ENCODE measurements around the gene TARP.

The TARP gene

GRCh38 chr7:38296059-38296857 is 22.8 kb upstream of the TARP start:
- Histone ChIP-seq H3K27ac (ENCODE audit: low read depth, low read length) (no peak overlapping the region), H3K36me3 (ENCODE audit: insufficient read depth, low read length) (no peaks in the 10 kb centered on the region), H3K27me3 (ENCODE audit: control insufficient read depth in 1 of 2, insufficient read depth in 2 of 2, low read length in 2 of 2) (no peaks in the 10 kb centered on the region), H3K4me3 (ENCODE audit: low read depth in 1 of 2, low read length in 2 of 2) (no peak overlapping the region), H3K9me3 (ENCODE audit: low read length) (no peaks in the 10 kb centered on the region), H3K9ac (ENCODE audit: low read length) (no peak overlapping the region), H3K4me1 (ENCODE audit: insufficient read depth, low read length) (no peaks in the 10 kb centered on the region)

- no peak overlapping the region for H3K4me3 ChIP-seq (ENCODE audit: low read depth in 1 of 2, low read length in 2 of 2)
- no peaks in the 10 kb centered on the region for H3K27me3 ChIP-seq (ENCODE audit: control insufficient read depth in 1 of 2, insufficient read depth in 2 of 2, low read length in 2 of 2)
Measured at GRCh38 chr7:38294926-38295325, 21.5 kb upstream of the TARP start.

GRCh38 chr7:38292442-38292841 is 19.0 kb upstream of the TARP start:
- Histone ChIP-seq H3K36me3 (ENCODE audit: insufficient read depth, low read length) (no peaks in the 10 kb centered on the region), H3K27ac (ENCODE audit: low read depth, low read length) (no peak overlapping the region), H3K27me3 (ENCODE audit: control insufficient read depth in 1 of 2, insufficient read depth in 2 of 2, low read length in 2 of 2) (no peaks in the 10 kb centered on the region), H3K9me3 (ENCODE audit: low read length) (no peaks in the 10 kb centered on the region), H3K9ac (ENCODE audit: low read length) (no peak overlapping the region), H3K4me1 (ENCODE audit: insufficient read depth, low read length) (no peaks in the 10 kb centered on the region), H3K4me3 (ENCODE audit: low read depth in 1 of 2, low read length in 2 of 2) (no peak overlapping the region)

More at GRCh38 chr7:38294926-38295325, 21.5 kb upstream of the TARP start:
- H3K4me1 ChIP-seq (ENCODE audit: insufficient read depth, low read length) = no peaks in the 10 kb centered on the region
- no peak overlapping the region for H3K27ac ChIP-seq (ENCODE audit: low read depth, low read length)
- no peaks in the 10 kb centered on the region for H3K9me3 ChIP-seq (ENCODE audit: low read length)
- H3K9ac ChIP-seq (ENCODE audit: low read length) = no peak overlapping the region
- no peaks in the 10 kb centered on the region for H3K36me3 ChIP-seq (ENCODE audit: insufficient read depth, low read length)

GRCh38 chr7:38291650-38292049 is 18.2 kb upstream of the TARP start:
- H3K4me1 ChIP-seq (ENCODE audit: insufficient read depth, low read length) = no peaks in the 10 kb centered on the region
- no peak overlapping the region for H3K4me3 ChIP-seq (ENCODE audit: low read depth in 1 of 2, low read length in 2 of 2)
- no peak overlapping the region for H3K9ac ChIP-seq (ENCODE audit: low read length)
- H3K9me3 ChIP-seq (ENCODE audit: low read length) = no peaks in the 10 kb centered on the region
- no peaks in the 10 kb centered on the region for H3K36me3 ChIP-seq (ENCODE audit: insufficient read depth, low read length)
- no peak overlapping the region for H3K27ac ChIP-seq (ENCODE audit: low read depth, low read length)
- H3K27me3 ChIP-seq (ENCODE audit: control insufficient read depth in 1 of 2, insufficient read depth in 2 of 2, low read length in 2 of 2) = no peaks in the 10 kb centered on the region

GRCh38 chr7:38291117-38291647 is 17.7 kb upstream of the TARP start:
- Histone ChIP-seq H3K27ac (ENCODE audit: low read depth, low read length) (no peak overlapping the region), H3K9ac (ENCODE audit: low read length) (no peak overlapping the region), H3K4me3 (ENCODE audit: low read depth in 1 of 2, low read length in 2 of 2) (no peak overlapping the region), H3K9me3 (ENCODE audit: low read length) (no peaks in the 10 kb centered on the region), H3K4me1 (ENCODE audit: insufficient read depth, low read length) (no peaks in the 10 kb centered on the region), H3K27me3 (ENCODE audit: control insufficient read depth in 1 of 2, insufficient read depth in 2 of 2, low read length in 2 of 2) (no peaks in the 10 kb centered on the region), H3K36me3 (ENCODE audit: insufficient read depth, low read length) (no peaks in the 10 kb centered on the region)

- Histone ChIP-seq H3K4me1 (ENCODE audit: insufficient read depth, low read length) (no peaks in the 10 kb centered on the region), H3K9me3 (ENCODE audit: low read length) (no peaks in the 10 kb centered on the region), H3K9ac (ENCODE audit: low read length) (no peak overlapping the region), H3K27ac (ENCODE audit: low read depth, low read length) (no peak overlapping the region), H3K4me3 (ENCODE audit: low read depth in 1 of 2, low read length in 2 of 2) (no peak overlapping the region), H3K36me3 (ENCODE audit: insufficient read depth, low read length) (no peaks in the 10 kb centered on the region), H3K27me3 (ENCODE audit: control insufficient read depth in 1 of 2, insufficient read depth in 2 of 2, low read length in 2 of 2) (no peaks in the 10 kb centered on the region)
Measured at GRCh38 chr7:38284553-38284952, 11.1 kb upstream of the TARP start.

- no peaks in the 10 kb centered on the region for H3K4me1 ChIP-seq (ENCODE audit: insufficient read depth, low read length)
- H3K9ac ChIP-seq (ENCODE audit: low read length) = no peak overlapping the region
- H3K27ac ChIP-seq (ENCODE audit: low read depth, low read length) = no peak overlapping the region
- no peaks in the 10 kb centered on the region for H3K27me3 ChIP-seq (ENCODE audit: control insufficient read depth in 1 of 2, insufficient read depth in 2 of 2, low read length in 2 of 2)
- H3K9me3 ChIP-seq (ENCODE audit: low read length) = no peaks in the 10 kb centered on the region
- no peaks in the 10 kb centered on the region for H3K36me3 ChIP-seq (ENCODE audit: insufficient read depth, low read length)
- H3K4me3 ChIP-seq (ENCODE audit: low read depth in 1 of 2, low read length in 2 of 2) = no peak overlapping the region
Measured at GRCh38 chr7:38283809-38284208, 10.4 kb upstream of the TARP start.

- Histone ChIP-seq H3K9me3 (ENCODE audit: low read length) (no peaks in the 10 kb centered on the region), H3K27ac (ENCODE audit: low read depth, low read length) (no peak overlapping the region), H3K27me3 (ENCODE audit: control insufficient read depth in 1 of 2, insufficient read depth in 2 of 2, low read length in 2 of 2) (no peaks in the 10 kb centered on the region), H3K4me1 (ENCODE audit: insufficient read depth, low read length) (no peaks in the 10 kb centered on the region), H3K4me3 (ENCODE audit: low read depth in 1 of 2, low read length in 2 of 2) (no peak overlapping the region), H3K9ac (ENCODE audit: low read length) (no peak overlapping the region), H3K36me3 (ENCODE audit: insufficient read depth, low read length) (no peaks in the 10 kb centered on the region)
Measured at GRCh38 chr7:38283107-38283506, 9.7 kb upstream of the TARP start.

GRCh38 chr7:38282081-38282480 is 8.6 kb upstream of the TARP start:
- Histone ChIP-seq H3K9me3 (ENCODE audit: low read length) (no peaks in the 10 kb centered on the region), H3K27ac (ENCODE audit: low read depth, low read length) (no peak overlapping the region), H3K4me3 (ENCODE audit: low read depth in 1 of 2, low read length in 2 of 2) (no peak overlapping the region), H3K27me3 (ENCODE audit: control insufficient read depth in 1 of 2, insufficient read depth in 2 of 2, low read length in 2 of 2) (no peaks in the 10 kb centered on the region), H3K4me1 (ENCODE audit: insufficient read depth, low read length) (no peaks in the 10 kb centered on the region), H3K36me3 (ENCODE audit: insufficient read depth, low read length) (no peaks in the 10 kb centered on the region), H3K9ac (ENCODE audit: low read length) (no peak overlapping the region)

- H3K27ac ChIP-seq (ENCODE audit: low read depth, low read length) = no peak overlapping the region
- H3K4me3 ChIP-seq (ENCODE audit: low read depth in 1 of 2, low read length in 2 of 2) = no peak overlapping the region
- no peaks in the 10 kb centered on the region for H3K4me1 ChIP-seq (ENCODE audit: insufficient read depth, low read length)
- no peaks in the 10 kb centered on the region for H3K36me3 ChIP-seq (ENCODE audit: insufficient read depth, low read length)
- no peaks in the 10 kb centered on the region for H3K27me3 ChIP-seq (ENCODE audit: control insufficient read depth in 1 of 2, insufficient read depth in 2 of 2, low read length in 2 of 2)
- no peaks in the 10 kb centered on the region for H3K9me3 ChIP-seq (ENCODE audit: low read length)
- no peak overlapping the region for H3K9ac ChIP-seq (ENCODE audit: low read length)
Measured at GRCh38 chr7:38281266-38281665, 7.8 kb upstream of the TARP start.

- no peaks in the 10 kb centered on the region for H3K4me1 ChIP-seq (ENCODE audit: insufficient read depth, low read length)
- no peaks in the 10 kb centered on the region for H3K27me3 ChIP-seq (ENCODE audit: control insufficient read depth in 1 of 2, insufficient read depth in 2 of 2, low read length in 2 of 2)
- H3K9me3 ChIP-seq (ENCODE audit: low read length) = no peaks in the 10 kb centered on the region
- H3K27ac ChIP-seq (ENCODE audit: low read depth, low read length) = no peak overlapping the region
- no peak overlapping the region for H3K4me3 ChIP-seq (ENCODE audit: low read depth in 1 of 2, low read length in 2 of 2)
- no peak overlapping the region for H3K9ac ChIP-seq (ENCODE audit: low read length)
- no peaks in the 10 kb centered on the region for H3K36me3 ChIP-seq (ENCODE audit: insufficient read depth, low read length)
Measured at GRCh38 chr7:38280707-38281106, 7.3 kb upstream of the TARP start.

GRCh38 chr7:38280000-38280399 is 6.6 kb upstream of the TARP start:
- Histone ChIP-seq H3K9me3 (ENCODE audit: low read length) (no peaks in the 10 kb centered on the region), H3K4me1 (ENCODE audit: insufficient read depth, low read length) (no peaks in the 10 kb centered on the region), H3K9ac (ENCODE audit: low read length) (no peak overlapping the region), H3K36me3 (ENCODE audit: insufficient read depth, low read length) (no peaks in the 10 kb centered on the region), H3K4me3 (ENCODE audit: low read depth in 1 of 2, low read length in 2 of 2) (no peak overlapping the region), H3K27ac (ENCODE audit: low read depth, low read length) (no peak overlapping the region), H3K27me3 (ENCODE audit: control insufficient read depth in 1 of 2, insufficient read depth in 2 of 2, low read length in 2 of 2) (no peaks in the 10 kb centered on the region)
